GM18861 (cell line): ENCODE measurements around the gene TBC1D9.
A peak's percentile ranks its signal among the peaks of the same experiment; 100 is the strongest.

Experiments
- ATAC-seq: cut with Tn5 transposase; IDR thresholded peaks from one replicate; pipeline ENCODE4 v1.9.1; 2021; ENCODE audit not compliant: unreplicated experiment

Gene TBC1D9

DNA sequence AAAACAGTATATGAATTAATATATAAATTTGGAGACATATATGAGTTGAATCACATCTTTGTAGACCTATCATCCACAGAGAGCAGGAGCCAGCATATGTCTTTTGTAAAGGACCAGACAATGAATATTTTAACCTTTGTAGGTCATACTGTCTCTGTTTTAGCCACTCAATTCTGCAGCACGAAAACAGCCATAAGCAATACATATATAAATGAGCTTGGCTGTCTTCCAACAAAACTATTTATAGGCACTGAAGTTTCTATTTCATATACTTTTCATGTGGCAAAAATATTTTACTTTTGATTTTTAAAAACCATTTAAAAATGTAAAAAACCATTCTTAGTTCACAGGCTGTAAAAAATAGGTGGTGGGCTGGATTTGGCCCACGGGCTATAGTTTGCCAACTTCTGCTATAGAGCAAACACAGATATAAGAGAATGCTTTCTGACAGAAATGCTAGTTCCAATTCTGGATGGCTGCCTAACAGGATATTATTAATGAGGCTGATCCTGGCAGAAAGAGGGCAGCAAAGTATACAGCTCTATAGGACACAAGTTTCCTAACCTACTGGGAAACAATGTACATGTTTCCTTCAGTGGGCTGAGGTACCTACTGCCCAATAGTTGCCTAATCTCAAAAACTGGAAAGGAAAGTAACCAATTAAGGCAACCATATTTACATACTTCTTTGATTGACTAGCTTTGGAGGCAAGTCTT, 129.4 kb downstream of the TBC1D9 start:
- no peak for ATAC-seq

GRCh38 chr4:140622333-140622958, 133.7 kb downstream of the TBC1D9 start:
- ATAC-seq: no peak

GRCh38 chr4:140621161-140621560, 135.0 kb downstream of the TBC1D9 start:
- no peak for ATAC-seq

DNA sequence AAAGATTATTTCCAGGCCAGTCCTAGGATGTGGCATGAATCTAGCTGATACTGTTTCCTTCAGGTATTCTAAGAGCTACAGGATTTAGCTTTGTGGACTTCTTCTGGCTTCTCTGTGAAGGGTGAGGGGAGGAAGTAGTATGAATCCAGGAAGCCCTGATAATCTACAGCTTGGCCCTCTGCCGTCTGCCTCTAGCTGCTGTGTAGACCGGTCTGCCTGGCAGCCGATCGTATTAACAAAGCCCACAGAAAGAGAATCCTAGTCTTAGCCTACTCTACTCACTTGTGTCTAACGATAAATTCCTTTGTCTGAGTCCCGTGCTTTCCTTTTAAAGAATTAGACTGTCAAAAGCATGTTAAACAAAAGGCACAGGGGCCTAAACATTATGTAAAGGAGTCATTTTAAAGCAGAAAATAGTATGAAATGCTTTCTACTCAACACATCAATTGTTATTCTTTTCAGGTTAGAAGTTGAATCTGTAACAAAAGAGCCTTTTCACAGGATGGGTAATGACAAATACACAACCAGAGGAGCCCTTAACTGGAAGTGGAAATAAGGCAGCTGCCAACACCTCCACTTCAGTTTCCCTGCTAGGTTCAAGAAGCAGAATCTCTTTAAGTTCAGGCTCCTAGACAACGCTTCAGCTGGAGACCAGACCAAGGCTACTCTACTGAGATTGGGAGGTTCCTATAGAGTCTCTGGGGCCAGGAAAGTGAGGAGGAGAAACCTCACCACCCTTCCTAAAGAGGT, 138.5 kb downstream of the TBC1D9 start:
- ATAC-seq: no peak

- no peak for ATAC-seq
These were observed 140.7 kb downstream of the TBC1D9 start for GRCh38 chr4:140615451-140615850.

GRCh38 chr4:140612357-140612756, 143.8 kb downstream of the TBC1D9 start:
- ATAC-seq: no peak

GRCh38 chr4:140611854-140612253, 144.3 kb downstream of the TBC1D9 start:
- no peak for ATAC-seq

DNA sequence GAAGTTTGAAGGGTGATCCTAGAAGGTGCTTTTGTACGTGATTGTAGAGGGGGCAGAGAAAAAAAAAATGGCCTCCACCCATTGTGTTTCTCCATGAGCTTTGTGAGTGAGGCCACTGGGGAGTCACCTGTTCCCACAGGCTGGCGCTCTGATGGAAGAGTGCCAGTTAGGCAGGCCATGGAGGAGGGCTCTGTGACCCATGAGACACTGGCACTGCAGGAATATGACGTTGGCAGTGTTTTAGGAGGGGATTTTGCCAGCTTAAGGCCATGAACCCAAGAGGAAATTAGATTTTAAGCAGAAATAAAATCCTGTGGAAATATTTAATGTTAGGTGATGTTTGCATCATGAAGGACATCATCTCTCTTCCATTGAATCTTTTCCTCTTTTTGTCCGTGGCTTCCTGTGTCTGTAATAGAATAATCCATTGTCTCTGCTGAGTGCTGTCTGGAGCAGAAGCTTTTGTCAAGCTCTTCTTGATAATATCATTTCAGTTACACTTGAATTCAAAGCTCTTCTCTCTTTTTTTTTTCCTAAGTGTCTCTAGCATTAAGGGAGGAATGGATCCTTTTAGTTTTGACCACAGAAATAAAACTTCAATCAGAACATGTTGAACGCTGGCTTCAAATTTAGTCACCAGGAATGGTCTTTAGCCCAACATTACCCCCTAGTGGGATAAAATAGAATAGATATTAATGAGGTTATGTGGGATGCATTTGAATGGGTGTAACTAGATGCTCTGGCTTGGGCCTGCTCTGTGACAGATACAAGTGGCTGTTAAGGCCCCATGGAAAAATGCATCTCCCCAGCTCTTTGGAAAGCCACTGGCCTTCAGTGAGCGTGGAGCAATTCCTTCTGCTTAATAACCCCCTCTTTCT, 146.4 kb downstream of the TBC1D9 start:
- peak; percentile 89 for ATAC-seq

GRCh38 chr4:140607852-140608251, 148.3 kb downstream of the TBC1D9 start:
- ATAC-seq: no peak

DNA sequence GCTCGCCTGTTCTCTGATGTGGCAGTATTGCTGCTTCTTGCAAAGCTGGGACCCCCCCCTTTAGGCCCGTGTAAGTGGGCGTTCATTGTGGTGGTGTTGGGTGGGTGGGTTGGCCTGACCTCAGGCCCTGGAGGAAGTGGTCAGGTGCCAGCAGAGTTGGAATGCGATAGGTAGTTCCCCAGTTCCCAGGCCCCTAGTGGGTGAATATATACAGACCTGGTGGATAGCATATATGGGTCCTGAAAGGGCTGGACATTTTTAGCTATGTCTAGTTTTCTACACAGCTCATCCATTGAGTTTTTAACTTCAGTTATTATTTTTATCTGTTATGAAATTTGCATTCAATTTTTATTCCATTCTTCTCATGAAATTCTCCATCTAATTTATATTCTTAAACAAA, 151.6 kb downstream of the TBC1D9 start:
- no peak for ATAC-seq

GRCh38 chr4:140603286-140603685, 152.9 kb downstream of the TBC1D9 start:
- ATAC-seq: no peak

DNA sequence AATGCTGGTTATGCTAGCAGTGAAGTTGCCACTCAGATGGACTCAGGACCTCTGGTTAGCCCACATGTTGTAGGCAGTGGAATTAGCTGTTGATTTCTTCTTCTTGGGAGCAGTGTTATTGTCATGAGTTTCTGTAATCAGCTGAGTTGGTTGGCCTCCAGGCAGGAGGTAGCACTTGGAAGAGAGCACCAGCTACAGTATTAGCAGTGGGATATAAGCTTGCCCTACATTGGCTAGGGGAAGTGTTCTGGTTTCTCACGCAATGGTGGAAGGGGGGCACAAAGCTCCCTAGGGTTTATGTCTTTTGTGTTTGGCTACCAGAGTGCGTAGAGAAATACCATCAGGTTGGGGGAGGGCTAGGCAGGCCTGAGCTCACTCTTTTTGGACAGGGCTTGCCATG, 153.5 kb downstream of the TBC1D9 start:
- no peak for ATAC-seq

GRCh38 chr4:140600408-140600807, 155.8 kb downstream of the TBC1D9 start:
- no peak for ATAC-seq

GRCh38 chr4:140595065-140595464, 161.1 kb downstream of the TBC1D9 start:
- ATAC-seq: no peak

DNA sequence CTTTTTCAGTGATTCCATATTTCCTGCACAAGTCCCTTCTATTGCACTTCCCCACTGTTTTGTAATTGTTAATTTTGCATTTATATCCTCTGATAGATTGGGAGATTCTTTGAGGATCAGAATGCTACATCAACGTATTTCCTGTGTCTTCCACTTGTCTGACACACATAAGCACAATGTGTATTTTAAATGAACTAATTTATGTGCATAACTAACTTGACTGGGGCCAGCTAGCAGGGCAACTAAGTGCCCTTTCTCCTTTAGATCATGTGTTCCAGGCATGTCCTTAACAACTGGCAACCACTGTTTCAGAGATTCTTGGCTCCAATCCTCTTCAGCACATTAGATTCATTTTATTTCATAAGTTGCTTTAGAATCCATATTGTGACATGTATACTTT, 171.7 kb downstream of the TBC1D9 start:
- ATAC-seq: no peak

DNA sequence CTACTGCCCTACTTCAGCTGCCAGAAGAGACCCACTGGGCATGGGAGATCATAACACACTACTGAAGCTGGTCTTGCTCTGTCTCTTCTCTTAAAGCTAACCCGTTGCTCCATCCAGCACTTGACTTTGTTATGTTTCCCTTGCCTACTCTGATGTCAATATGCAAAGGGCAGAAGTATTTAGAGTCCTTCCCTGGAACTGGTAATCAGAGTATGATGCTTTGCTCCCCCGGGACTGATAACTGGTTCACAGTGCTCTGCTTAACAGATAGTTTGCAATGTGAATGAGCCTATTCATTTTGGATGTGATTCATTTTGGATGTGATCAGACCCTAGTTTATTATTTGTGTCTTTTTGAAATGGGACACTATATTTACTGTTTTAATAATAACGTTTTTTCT, 175.1 kb downstream of the TBC1D9 start:
- no peak for ATAC-seq

GRCh38 chr4:140579278-140579677, 176.9 kb downstream of the TBC1D9 start:
- no peak for ATAC-seq

DNA sequence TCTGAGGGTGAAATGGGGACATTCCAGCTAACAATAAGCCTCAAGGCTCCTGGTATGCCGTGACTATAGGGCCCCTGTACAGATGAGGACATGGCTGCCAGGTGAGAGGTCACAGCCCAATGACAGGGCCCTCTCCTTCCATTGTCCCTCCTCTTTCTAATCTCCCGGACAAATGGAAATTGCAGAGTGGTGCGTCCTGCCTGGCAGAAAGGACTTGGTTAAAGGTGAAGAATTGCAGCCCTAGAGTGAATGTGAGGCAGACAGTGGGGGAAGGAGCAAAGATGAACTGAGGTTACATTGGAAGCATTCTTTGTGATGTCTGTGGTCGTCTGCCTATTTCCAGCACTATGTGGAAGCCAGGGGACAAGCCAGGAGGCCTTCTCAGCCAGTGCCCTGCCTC, 180.7 kb downstream of the TBC1D9 start:
- no peak for ATAC-seq

DNA sequence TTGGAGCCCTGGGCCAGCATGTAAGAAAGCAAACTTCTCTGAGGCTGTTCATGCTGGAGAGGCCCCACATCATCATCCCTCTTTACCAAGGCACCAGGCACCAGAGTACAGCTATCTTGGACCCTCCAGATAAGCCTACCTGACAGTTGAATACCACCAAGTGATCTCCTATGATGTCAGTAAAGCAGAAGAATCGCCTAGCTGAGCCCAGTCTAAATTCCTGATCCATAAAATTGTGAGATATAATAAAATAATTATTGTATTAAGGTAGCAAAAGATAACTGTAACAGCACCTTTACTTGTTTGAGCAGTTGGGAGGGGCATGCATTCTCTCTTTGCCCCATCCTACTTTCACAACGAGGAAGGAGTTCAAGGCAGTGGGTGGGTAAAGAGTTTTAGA, 184.6 kb downstream of the TBC1D9 start:
- ATAC-seq: no peak
